ENCODE measurements around the gene EMC1. TPM values are rescaled to one million over a fixed set of nuclear protein-coding genes. Genes with fewer than 3 reads are reported as not detected.
"Not testable (repeated sequence)": the region's sequence is repeated elsewhere in the genome, so short reads cannot be mapped to it uniquely, and the experiment has no call there.

Gene EMC1
- 27.6 TPM for total RNA-seq
- long read RNA-seq, full-length matches to known transcripts, result 44 of 56 reads
- long read RNA-seq, partial matches to known transcripts, result 5 of 56 reads
- long read RNA-seq, other reads (novel, unspliced or antisense), result 7 of 56 reads

- Histone ChIP-seq H3K27ac (replicated peaks) (peak within 1 kb of the TSS; percentile 98), H3K4me1 (peaks cover 46% of the 10 kb centered on the region), H3K9me3 (replicated peaks) (no peaks in the 10 kb centered on the region), H3K36me3 (peaks cover 13% of the 10 kb centered on the region), H3K4me3 (peak within 1 kb of the TSS; percentile 97), H3K27me3 (ENCODE audit: low read depth) (no peaks in the 10 kb centered on the region)
- peak; percentile 88 for DNase-seq
- no peak for TF ChIP-seq CTCF (IDR thresholded peaks at IDR 0.05; ENCODE audit: borderline replicate concordance)
- intact Hi-C loops (cut with micrococcal nuclease), result no loop called here
These were observed at the start of gene EMC1, which contains the start of gene MRTO4 for GRCh38 chr1:19251305-19252196. EMC1 (minus strand) TSS chr1:19251524; CDS start chr1:19251509, 15 bp downstream. MRTO4 (plus strand) TSS chr1:19251805; CDS start chr1:19251836, 31 bp downstream.

GRCh38 chr1:19300211-19300610 is 48.9 kb upstream of the EMC1 start:
- peaks cover 41% of the 10 kb centered on the region for H3K36me3 ChIP-seq
- intact Hi-C loops (cut with micrococcal nuclease), result no loop called here

GRCh38 chr1:19294638-19295037 is 43.3 kb upstream of the EMC1 start:
- peaks cover 19% of the 10 kb centered on the region for H3K9me3 ChIP-seq (replicated peaks)
- peaks cover 3% of the 10 kb centered on the region for H3K4me1 ChIP-seq
- H3K27me3 ChIP-seq (ENCODE audit: low read depth), result no peaks in the 10 kb centered on the region
- TF ChIP-seq CTCF (IDR thresholded peaks at IDR 0.05; ENCODE audit: borderline replicate concordance), result no peak
- H3K4me3 ChIP-seq, result no peak overlapping the region
- intact Hi-C loops (cut with micrococcal nuclease), result no loop called here
- peaks cover 12% of the 10 kb centered on the region for H3K36me3 ChIP-seq
- no peak overlapping the region for H3K27ac ChIP-seq (replicated peaks)
- DNase-seq, result no peak

More at GRCh38 chr1:19300211-19300610, 48.9 kb upstream of the EMC1 start:
- no peak for TF ChIP-seq CTCF (IDR thresholded peaks at IDR 0.05; ENCODE audit: borderline replicate concordance)
- Histone ChIP-seq H3K27ac (replicated peaks) (no peak overlapping the region), H3K4me3 (no peak overlapping the region), H3K4me1 (no peaks in the 10 kb centered on the region), H3K27me3 (ENCODE audit: low read depth) (no peaks in the 10 kb centered on the region), H3K9me3 (replicated peaks) (peaks cover 4% of the 10 kb centered on the region)
- DNase-seq, result no peak

- Histone ChIP-seq H3K4me1 (peaks cover 17% of the 10 kb centered on the region), H3K9me3 (replicated peaks) (peaks cover 5% of the 10 kb centered on the region), H3K27ac (replicated peaks) (no peak overlapping the region), H3K27me3 (ENCODE audit: low read depth) (no peaks in the 10 kb centered on the region), H3K36me3 (peaks cover 4% of the 10 kb centered on the region), H3K4me3 (peak overlapping the region; percentile 62)
- no peak for TF ChIP-seq CTCF (IDR thresholded peaks at IDR 0.05; ENCODE audit: borderline replicate concordance)
- DNase-seq, result no peak
- intact Hi-C loops (cut with micrococcal nuclease), result no loop called here
These were observed 37.9 kb upstream of the EMC1 start for GRCh38 chr1:19289244-19289643.

- peak; percentile 41 for DNase-seq
- H3K27ac ChIP-seq (replicated peaks); H3K27me3 ChIP-seq (ENCODE audit: low read depth); H3K36me3 ChIP-seq; intact Hi-C loops (cut with micrococcal nuclease); H3K9me3 ChIP-seq (replicated peaks): not testable (repeated sequence)
- H3K4me3 ChIP-seq, result peak within 1 kb of the TSS; percentile 62
- H3K4me1 ChIP-seq, result peaks cover 17% of the 10 kb centered on the region
These were observed 37.3 kb upstream of the EMC1 start, which contains the start of gene AKR7A3 for GRCh38 chr1:19288324-19289241. AKR7A3 (minus strand) TSS chr1:19288770; CDS start chr1:19288709, 61 bp downstream.
